Naive B cell (primary cell): ENCODE results near the gene ADAMTSL3. TPM values are rescaled to one million over a fixed set of nuclear protein-coding genes. Genes with fewer than 3 reads are reported as not detected.
A peak's percentile ranks its signal among the peaks of the same experiment; 100 is the strongest.

Experiments used
- ATAC-seq, 2 donors: fragments of 150-1000 bp; cut with Tn5 transposase; 2 replicates each; pipeline ENCODE4 v1.10.0; 2021; ENCODE audit warnings: low read depth in 2 of 2, mild to moderate bottlenecking in 2 of 2, moderate library complexity in 2 of 2
- DNase-seq: peaks from one replicate; pipeline ENCODE4 v3.0.0; 2022
- H3K27ac Mint-ChIP-seq, 6 donors: one replicate each; pipeline ENCODE4 v1.8.0; 2020 to 2022; ENCODE audit warnings: mild to moderate bottlenecking in 6 of 6, mixed read lengths in 6 of 6, moderate library complexity in 5 of 6, inconsistent platforms in 2 of 6
- H3K27me3 Mint-ChIP-seq, 3 donors: one replicate each; pipeline ENCODE4 v1.8.0; 2021 to 2022; ENCODE audit warnings: mixed read lengths in 3 of 3, mild to moderate bottlenecking in 1 of 3
- H3K36me3 Mint-ChIP-seq, 2 donors: one replicate each; pipeline ENCODE4 v1.8.0; 2020 to 2022; ENCODE audit warnings: mixed read lengths in 2 of 2, inconsistent platforms in 1 of 2, mild to moderate bottlenecking in 1 of 2
- H3K4me1 Mint-ChIP-seq, 3 donors: one replicate each; pipeline ENCODE4 v1.8.0; 2020 to 2022; ENCODE audit warnings: mixed read lengths in 3 of 3, inconsistent platforms in 1 of 3, mild to moderate bottlenecking in 1 of 3, moderate library complexity in 1 of 3
- H3K4me3 Mint-ChIP-seq, 8 donors: one replicate each; pipeline ENCODE4 v1.8.0; 2020 to 2022; ENCODE audit warnings: mild to moderate bottlenecking in 8 of 8, mixed read lengths in 8 of 8, moderate library complexity in 8 of 8, inconsistent platforms in 2 of 8
- H3K9me3 Mint-ChIP-seq, 7 donors: one replicate each; pipeline ENCODE4 v1.8.0; 2020 to 2022; ENCODE audit warnings: mixed read lengths in 7 of 7, mild to moderate bottlenecking in 5 of 7, inconsistent platforms in 2 of 7, moderate library complexity in 1 of 7
- polyA plus RNA-seq, 6 donors: library from polyadenylated mRNA; unstranded; fragments of 300-500 nt; fragmentation: Illumina TruSeq; gene quantifications; one replicate each; pipeline ENCODE4 v1.2.3, GENCODE V29; 2021; ENCODE audit warnings: low read depth in 6 of 6

The ADAMTSL3 gene
- polyA plus RNA-seq, 6 donors from 2014 or later = not detected

DNA sequence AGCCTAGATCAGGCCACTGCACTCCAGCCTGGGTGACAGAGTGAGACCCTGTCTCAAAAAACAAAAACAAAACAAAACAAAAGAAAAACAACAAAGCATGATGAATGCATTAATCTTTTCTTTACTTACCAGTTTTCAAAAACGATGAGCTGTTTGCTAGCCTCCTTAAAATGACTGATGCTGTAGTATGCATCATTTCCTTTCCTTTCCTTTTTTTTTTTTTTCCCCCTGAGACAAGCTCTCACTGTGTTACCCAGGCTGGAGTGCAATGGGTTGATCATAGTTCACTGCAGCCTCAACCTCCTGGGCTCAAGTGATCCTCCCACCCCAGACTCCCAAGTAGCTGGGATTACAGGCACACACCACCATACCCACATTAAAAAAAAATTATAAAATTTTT lies 202.0 kb downstream of the ADAMTSL3 start:
- peaks cover 0 to 5% (median 3%) of the 10 kb centered on the region in 7 donors for H3K9me3 Mint-ChIP-seq
- no peak overlapping the region for H3K27ac Mint-ChIP-seq
- H3K4me1 Mint-ChIP-seq = no peaks in the 10 kb centered on the region
- no peaks in the 10 kb centered on the region for H3K36me3 Mint-ChIP-seq
- ATAC-seq (no peak), DNase-seq (no peak)
- peaks cover 0 to 4% (median 0%) of the 10 kb centered on the region in 3 donors for H3K27me3 Mint-ChIP-seq
- no peak overlapping the region for H3K4me3 Mint-ChIP-seq

DNA sequence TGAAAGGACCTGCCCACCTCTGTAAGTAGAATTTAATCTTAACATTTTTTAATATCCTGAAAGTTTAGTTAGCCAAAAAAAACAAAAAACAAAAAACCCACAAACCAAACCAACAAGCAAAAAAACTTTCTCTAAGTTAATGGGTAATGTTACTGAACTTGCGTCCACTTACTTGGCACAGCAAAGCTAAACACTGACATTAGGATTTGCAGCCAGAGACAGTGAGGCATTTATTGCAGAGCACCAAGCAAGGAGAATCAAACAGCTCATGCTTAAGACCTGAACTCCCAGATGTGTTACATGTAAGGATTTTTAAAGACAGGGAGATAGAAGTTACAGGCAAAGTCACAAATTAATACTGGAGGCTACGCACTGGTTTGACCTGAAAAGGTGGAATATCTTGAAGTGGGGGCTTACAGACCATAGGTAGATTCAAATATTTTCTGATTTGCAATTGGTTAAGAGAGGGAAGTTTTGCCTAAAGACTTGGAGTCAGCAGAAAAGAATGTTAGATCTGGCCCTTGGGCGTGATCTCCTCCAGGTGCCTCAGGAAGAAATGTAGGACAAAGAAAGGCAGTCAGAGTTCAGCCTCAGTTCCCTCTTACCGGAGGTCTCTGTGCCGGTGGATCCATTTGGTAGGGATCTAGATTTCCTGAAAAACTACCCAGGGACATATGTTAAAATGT lies 205.0 kb downstream of the ADAMTSL3 start:
- H3K36me3 Mint-ChIP-seq = no peaks in the 10 kb centered on the region
- no peak overlapping the region for H3K27ac Mint-ChIP-seq
- H3K4me3 Mint-ChIP-seq = no peak overlapping the region
- H3K4me1 Mint-ChIP-seq = no peaks in the 10 kb centered on the region
- DNase-seq = no peak
- H3K9me3 Mint-ChIP-seq = peaks cover 0 to 9% (median 6%) of the 10 kb centered on the region in 7 donors
- H3K27me3 Mint-ChIP-seq = peaks cover 0 to 8% (median 0%) of the 10 kb centered on the region in 3 donors
- no peak for ATAC-seq

DNA sequence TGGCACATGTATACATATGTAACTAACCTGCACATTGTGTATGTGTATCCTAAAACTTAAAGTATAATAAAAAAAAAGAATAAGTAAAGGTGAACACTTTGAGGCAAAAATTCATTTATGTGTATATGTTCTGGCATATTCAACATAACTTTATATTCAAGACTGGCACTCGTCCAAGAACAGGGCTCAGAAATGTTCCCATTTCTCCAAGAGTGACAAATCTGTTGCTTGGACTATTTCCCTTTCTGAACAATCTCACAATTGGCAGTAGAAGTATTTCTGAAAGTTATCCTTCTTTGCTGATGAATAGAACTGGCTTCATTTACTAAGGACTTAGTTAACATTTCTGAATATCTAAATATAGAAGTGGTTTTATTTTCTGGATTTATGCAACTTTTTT lies 212.8 kb downstream of the ADAMTSL3 start:
- DNase-seq (no peak), ATAC-seq (no peak)
- H3K27ac Mint-ChIP-seq = no peak overlapping the region
- H3K4me3 Mint-ChIP-seq = no peak overlapping the region
- peaks cover 0 to 6% (median 4%) of the 10 kb centered on the region in 7 donors for H3K9me3 Mint-ChIP-seq
- no peaks in the 10 kb centered on the region for H3K36me3 Mint-ChIP-seq
- no peaks in the 10 kb centered on the region for H3K4me1 Mint-ChIP-seq
- peaks cover 0 to 3% (median 0%) of the 10 kb centered on the region in 3 donors for H3K27me3 Mint-ChIP-seq

DNA sequence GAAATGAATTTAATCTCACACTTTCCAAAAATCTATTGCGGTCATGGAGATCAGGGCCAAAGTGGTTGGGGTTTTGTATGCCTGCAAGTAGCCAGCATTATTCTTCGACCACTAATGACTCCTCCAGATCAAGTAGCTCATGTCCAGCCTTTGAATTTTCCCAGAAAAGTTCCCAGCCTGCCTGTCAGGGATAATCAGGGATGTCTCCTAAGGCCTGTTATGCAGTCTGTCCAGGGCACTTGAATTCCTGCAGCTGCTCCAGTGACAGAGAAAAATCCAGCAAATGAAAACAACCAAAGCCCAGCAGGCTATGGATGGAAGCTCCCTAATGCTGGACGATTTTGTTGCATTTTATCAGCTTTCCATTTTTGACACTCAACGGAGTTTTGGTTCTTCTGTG lies 215.4 kb downstream of the ADAMTSL3 start:
- no peaks in the 10 kb centered on the region for H3K36me3 Mint-ChIP-seq
- H3K4me3 Mint-ChIP-seq = no peak overlapping the region
- H3K9me3 Mint-ChIP-seq = peaks cover 0 to 2% (median 0%) of the 10 kb centered on the region in 7 donors
- H3K4me1 Mint-ChIP-seq = no peaks in the 10 kb centered on the region
- H3K27me3 Mint-ChIP-seq = no peaks in the 10 kb centered on the region
- ATAC-seq = no peak
- H3K27ac Mint-ChIP-seq = no peak overlapping the region
- no peak for DNase-seq

DNA sequence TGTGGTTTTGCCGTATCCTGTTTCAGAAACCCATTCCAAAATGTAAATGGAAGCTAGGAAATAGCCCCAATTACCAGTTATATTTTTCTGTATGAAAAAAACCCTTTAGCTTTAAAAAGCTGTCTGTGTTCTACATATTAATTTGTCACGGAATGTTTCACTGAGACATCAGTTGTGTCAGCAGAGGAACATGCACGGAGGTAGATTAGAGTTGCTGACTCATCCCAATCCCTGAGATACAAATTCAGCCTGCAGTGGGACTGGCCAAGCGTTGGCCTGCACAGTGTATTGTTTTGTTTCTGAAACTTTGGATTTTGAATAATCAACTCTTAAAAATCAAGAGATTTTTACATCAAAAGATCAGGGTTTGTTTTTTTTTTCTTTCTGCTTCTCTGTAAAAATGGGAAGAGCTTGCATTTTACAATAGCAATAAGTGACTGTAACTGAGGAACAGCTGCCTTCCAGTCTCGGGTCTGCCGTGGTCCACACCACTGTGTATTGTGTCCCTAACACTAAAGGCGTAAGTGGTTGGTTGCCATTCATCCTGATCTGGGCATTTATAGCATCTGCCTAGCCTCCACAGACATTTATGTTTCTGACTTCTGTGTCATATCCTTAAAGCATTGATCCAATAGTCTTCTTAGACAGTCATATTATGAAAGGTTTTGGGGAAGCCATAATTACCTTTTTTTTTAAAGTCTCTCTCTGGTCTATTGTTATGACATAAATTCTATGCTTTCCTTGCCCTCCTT lies 218.1 kb downstream of the ADAMTSL3 start:
- no peaks in the 10 kb centered on the region for H3K4me1 Mint-ChIP-seq
- peaks cover 0 to 4% (median 0%) of the 10 kb centered on the region in 7 donors for H3K9me3 Mint-ChIP-seq
- no peak for ATAC-seq
- no peak for DNase-seq
- peak overlapping the region in 2 of 6 donors; percentile 15 to 49 for H3K27ac Mint-ChIP-seq
- peak overlapping the region in 1 of 8 donors; percentile 26 for H3K4me3 Mint-ChIP-seq
- H3K27me3 Mint-ChIP-seq = no peaks in the 10 kb centered on the region
- no peaks in the 10 kb centered on the region for H3K36me3 Mint-ChIP-seq

DNA sequence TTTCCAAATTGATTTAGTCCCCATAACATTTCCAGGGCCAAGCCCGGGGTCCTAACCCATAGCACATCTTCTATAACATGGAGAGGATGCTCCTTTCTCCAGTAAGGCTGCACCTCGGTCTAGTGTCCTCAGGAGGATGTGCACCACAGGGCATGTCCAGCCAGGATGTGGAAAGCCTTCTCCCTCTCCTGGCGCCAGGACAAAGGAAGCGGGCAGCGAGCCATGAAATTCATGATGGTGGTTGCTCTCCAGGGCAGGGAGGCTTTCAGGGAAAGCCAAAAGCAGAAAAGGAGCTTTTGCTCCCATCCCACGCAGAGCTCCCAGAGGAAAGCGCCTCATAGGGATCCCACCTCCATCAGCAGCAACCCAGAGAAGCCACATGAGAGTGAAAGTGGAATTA lies 220.0 kb downstream of the ADAMTSL3 start:
- Mint-ChIP-seq H3K36me3 (no peaks in the 10 kb centered on the region), H3K9me3 (peaks cover 0 to 4% (median 0%) of the 10 kb centered on the region in 7 donors), H3K4me1 (no peaks in the 10 kb centered on the region), H3K27me3 (no peaks in the 10 kb centered on the region), H3K27ac (no peak overlapping the region), H3K4me3 (no peak overlapping the region)
- DNase-seq (no peak), ATAC-seq (no peak)

DNA sequence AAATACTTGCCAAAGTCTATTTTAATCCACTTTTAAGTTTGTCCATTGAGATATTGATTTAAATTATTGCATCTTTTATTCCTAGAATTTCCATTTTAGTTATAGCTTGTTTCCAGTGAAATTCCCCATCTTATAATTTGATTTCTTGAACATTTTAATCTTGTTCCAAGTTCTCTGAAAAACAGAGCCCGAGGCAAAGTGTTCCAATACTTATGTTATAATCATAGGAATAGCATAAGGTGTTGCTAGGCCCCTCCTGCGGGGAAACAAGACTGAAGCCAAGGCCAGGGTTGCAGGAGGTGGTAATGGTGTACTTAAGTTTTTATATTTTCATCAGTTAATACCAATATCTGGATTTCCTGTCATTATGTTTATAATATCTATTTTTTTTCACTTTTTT lies 226.6 kb downstream of the ADAMTSL3 start:
- Mint-ChIP-seq H3K4me3 (no peak overlapping the region), H3K27ac (no peak overlapping the region), H3K27me3 (no peaks in the 10 kb centered on the region), H3K4me1 (no peaks in the 10 kb centered on the region), H3K36me3 (no peaks in the 10 kb centered on the region), H3K9me3 (peaks cover 0 to 7% (median 1%) of the 10 kb centered on the region in 7 donors)
- ATAC-seq (no peak), DNase-seq (no peak)

DNA sequence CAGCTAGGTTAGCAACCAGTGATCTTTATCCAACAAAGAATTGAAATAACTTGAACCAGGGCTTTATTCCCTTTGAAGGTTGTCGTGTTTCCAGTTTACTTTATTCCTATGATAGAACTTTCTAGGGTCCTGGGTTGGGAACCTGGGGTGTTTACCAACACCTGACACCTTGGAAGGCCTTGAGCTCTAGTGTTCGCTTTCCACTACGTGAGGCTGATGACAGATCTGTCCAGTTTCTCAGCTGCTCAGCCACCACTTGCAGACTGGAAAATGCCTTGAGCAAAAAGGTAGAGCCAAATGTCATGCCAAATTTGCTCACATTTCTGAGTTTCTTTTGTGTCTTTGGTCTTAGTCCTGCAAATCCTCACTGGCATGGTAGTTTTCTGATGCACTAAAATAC lies 227.2 kb downstream of the ADAMTSL3 start:
- H3K27ac Mint-ChIP-seq = no peak overlapping the region
- no peak overlapping the region for H3K4me3 Mint-ChIP-seq
- DNase-seq = no peak
- no peaks in the 10 kb centered on the region for H3K4me1 Mint-ChIP-seq
- H3K36me3 Mint-ChIP-seq = no peaks in the 10 kb centered on the region
- peaks cover 0 to 4% (median 1%) of the 10 kb centered on the region in 7 donors for H3K9me3 Mint-ChIP-seq
- no peak for ATAC-seq
- H3K27me3 Mint-ChIP-seq = no peaks in the 10 kb centered on the region

DNA sequence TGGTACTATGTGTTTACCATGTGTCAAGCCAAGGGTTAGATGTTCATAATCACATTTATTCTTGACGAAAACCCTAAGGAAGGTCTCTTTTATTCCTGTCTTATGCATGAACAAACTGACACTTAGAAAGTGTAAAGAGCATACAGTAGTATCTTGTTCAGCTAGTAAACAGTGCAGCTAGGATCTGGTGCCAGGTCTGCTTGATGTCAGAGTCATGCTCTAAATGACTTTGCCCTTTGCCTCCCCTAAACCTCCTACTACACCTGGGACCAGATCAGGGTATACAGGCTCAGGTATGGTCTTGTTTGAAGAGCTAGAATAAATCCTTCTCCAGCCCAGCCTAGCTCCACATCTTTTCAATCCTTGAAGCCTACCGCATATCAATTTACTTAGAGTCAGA lies 232.4 kb downstream of the ADAMTSL3 start:
- Mint-ChIP-seq H3K4me3 (no peak overlapping the region), H3K4me1 (no peaks in the 10 kb centered on the region), H3K36me3 (no peaks in the 10 kb centered on the region), H3K27ac (no peak overlapping the region), H3K27me3 (peaks cover 0 to 4% (median 0%) of the 10 kb centered on the region in 3 donors), H3K9me3 (peaks cover 0 to 2% (median 0%) of the 10 kb centered on the region in 7 donors)
- ATAC-seq (no peak), DNase-seq (no peak)

DNA sequence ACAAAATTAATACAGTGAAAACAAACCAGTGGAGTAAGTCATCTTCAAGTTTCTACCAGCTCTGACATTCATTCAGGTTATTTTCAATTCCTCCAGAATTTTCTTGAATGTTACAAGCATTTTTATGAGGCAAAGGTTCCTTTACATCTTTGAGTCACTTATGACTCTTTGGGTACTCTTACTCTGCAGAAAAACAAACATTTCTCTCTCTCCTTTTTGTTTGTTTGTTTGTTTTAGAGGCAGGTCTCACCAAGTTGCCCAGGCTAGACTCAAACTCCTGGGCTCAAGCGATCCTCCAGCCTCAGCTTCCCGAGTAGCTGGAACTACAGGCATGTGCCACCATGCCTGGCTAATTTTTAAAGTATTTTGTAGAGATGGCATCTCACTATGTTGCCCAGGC lies 233.5 kb downstream of the ADAMTSL3 start:
- Mint-ChIP-seq H3K27ac (no peak overlapping the region), H3K9me3 (peaks cover 0 to 2% (median 0%) of the 10 kb centered on the region in 7 donors), H3K36me3 (no peaks in the 10 kb centered on the region), H3K27me3 (peaks cover 0 to 10% (median 0%) of the 10 kb centered on the region in 3 donors), H3K4me1 (no peaks in the 10 kb centered on the region), H3K4me3 (no peak overlapping the region)
- no peak for DNase-seq
- no peak for ATAC-seq

DNA sequence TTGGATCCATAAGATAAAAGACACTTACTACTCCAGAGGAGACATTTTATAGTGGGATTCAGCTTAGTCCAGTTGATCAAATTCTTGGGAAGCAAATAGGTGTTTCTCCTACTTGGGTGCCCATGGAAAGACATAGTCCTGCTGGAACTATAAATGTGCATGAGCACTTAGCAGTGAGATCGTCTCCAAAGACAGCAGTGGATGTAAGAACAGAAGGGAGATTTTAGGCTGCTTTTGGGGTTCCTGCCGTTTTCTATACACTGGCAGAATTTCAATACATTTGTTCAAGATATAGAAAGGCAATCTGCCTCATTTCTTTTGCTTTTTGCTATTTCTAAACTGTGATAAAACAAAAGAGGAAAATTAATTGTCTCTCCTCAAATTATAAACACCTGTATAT lies 234.0 kb downstream of the ADAMTSL3 start:
- DNase-seq (no peak), ATAC-seq (no peak)
- H3K27me3 Mint-ChIP-seq = peaks cover 0 to 10% (median 0%) of the 10 kb centered on the region in 3 donors
- no peaks in the 10 kb centered on the region for H3K36me3 Mint-ChIP-seq
- H3K27ac Mint-ChIP-seq = no peak overlapping the region
- H3K4me3 Mint-ChIP-seq = no peak overlapping the region
- H3K4me1 Mint-ChIP-seq = no peaks in the 10 kb centered on the region
- peaks cover 0 to 2% (median 0%) of the 10 kb centered on the region in 7 donors for H3K9me3 Mint-ChIP-seq

DNA sequence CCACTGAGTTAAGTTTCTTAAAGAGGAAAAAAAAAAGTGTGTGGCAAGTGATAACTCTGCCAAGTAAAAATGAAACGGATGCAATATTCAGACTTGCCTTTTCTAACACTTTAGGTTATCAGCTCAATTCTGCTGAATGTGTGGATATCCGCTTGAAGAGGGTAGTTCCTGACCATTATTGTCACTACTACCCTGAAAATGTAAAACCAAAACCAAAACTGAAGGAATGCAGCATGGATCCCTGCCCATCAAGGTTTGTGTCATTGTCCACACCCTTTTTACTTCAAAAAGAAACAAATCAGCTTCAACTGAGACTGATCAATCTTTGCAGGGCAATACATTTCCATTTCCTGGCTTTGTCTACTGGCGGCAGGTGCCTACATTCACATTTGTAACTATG lies 236.1 kb downstream of the ADAMTSL3 start:
- H3K4me3 Mint-ChIP-seq = no peak overlapping the region
- ATAC-seq = no peak
- no peak for DNase-seq
- no peak overlapping the region for H3K27ac Mint-ChIP-seq
- H3K36me3 Mint-ChIP-seq = no peaks in the 10 kb centered on the region
- H3K27me3 Mint-ChIP-seq = peaks cover 0 to 15% (median 0%) of the 10 kb centered on the region in 3 donors
- H3K9me3 Mint-ChIP-seq = peaks cover 0 to 2% (median 0%) of the 10 kb centered on the region in 7 donors
- no peaks in the 10 kb centered on the region for H3K4me1 Mint-ChIP-seq

DNA sequence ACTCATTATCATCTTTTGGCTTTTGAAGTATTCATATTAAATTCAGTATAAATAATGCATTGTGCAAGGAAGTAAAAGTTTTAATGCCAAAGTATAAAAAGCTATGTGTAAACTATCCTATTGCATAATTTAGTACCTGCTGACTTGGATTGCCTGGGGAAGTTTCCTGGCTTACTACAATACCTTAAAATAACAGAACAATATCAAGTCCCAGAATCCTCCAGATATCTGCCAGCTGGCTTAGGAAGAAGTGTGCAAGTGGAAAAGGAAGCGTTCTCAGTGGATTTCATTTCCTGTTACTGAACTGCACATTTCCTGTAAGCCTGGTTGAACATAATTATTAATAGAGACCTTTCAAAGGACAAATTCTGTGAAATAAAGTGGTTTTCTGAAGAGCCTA lies 236.7 kb downstream of the ADAMTSL3 start:
- no peak for ATAC-seq
- Mint-ChIP-seq H3K4me3 (no peak overlapping the region), H3K27me3 (peaks cover 0 to 15% (median 0%) of the 10 kb centered on the region in 3 donors), H3K36me3 (no peaks in the 10 kb centered on the region), H3K27ac (no peak overlapping the region), H3K9me3 (peaks cover 0 to 2% (median 0%) of the 10 kb centered on the region in 7 donors), H3K4me1 (no peaks in the 10 kb centered on the region)
- DNase-seq = no peak

DNA sequence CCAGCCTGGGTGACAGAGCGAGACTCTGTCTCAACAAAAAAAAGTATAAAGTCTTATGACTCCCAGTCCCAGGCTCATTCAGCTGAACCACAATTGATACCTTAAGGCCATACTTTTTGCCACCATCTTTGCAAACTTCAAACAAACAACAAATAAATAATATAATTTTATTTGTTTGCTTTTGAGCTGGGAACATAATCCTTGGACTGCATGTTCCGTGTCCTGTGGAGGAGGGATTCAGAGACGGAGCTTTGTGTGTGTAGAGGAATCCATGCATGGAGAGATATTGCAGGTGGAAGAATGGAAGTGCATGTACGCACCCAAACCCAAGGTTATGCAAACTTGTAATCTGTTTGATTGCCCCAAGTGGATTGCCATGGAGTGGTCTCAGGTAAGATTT lies 238.6 kb downstream of the ADAMTSL3 start:
- H3K27me3 Mint-ChIP-seq = peaks cover 0 to 11% (median 0%) of the 10 kb centered on the region in 3 donors
- no peak overlapping the region for H3K27ac Mint-ChIP-seq
- peaks cover 0 to 4% (median 0%) of the 10 kb centered on the region in 7 donors for H3K9me3 Mint-ChIP-seq
- H3K36me3 Mint-ChIP-seq = no peaks in the 10 kb centered on the region
- no peak overlapping the region for H3K4me3 Mint-ChIP-seq
- ATAC-seq (no peak), DNase-seq (no peak)
- H3K4me1 Mint-ChIP-seq = no peaks in the 10 kb centered on the region
